HCT116 (cell line): ENCODE measurements around the gene ARHGEF1. TPM values are rescaled to one million over a fixed set of nuclear protein-coding genes. Genes with fewer than 3 reads are reported as not detected.

Experiments used
- ATAC-seq: fragments of 200-7000 bp; cut with Tn5 transposase; 2 replicates; pipeline ENCODE4 v1.9.1; 2020; ENCODE audit warnings: mild to moderate bottlenecking, moderate library complexity
- BruUV-seq: library from RNA; stranded (reverse); fragments of 400-500 nt; replicated peaks from 2 replicates; lab custom pipeline; 2021; lab: Mats Ljungman, UMichigan
- CTCF ChIA-PET: fragments of 300-600 bp; sonication (Branson Sonifier 250); formaldehyde crosslinking; loops from one replicate; lab custom pipeline; 2021; ENCODE audit warnings: antibody characterized with exemption; lab: Charles Lee
- POLR2A ChIA-PET: fragments of 300-600, 350-600 bp; sonication (Branson Sonifier 250); formaldehyde crosslinking; loops from one replicate; lab custom pipeline; 2021; ENCODE audit warnings: antibody characterized with exemption; lab: Charles Lee
- RAD21 ChIA-PET, 2 experiments: fragments of 300-600 bp; sonication (Branson Sonifier 250); formaldehyde crosslinking; loops; one replicate each; lab custom pipeline; 2023; ENCODE audit warnings: low total read pairs in 2 of 2; ENCODE audit not compliant: uncharacterized antibody in 2 of 2, unreplicated experiment in 2 of 2, low non-redundant PET in 1 of 2; lab: Charles Lee
- DNase-seq: peaks from one replicate; pipeline ENCODE4 v3.0.0-alpha.2; 2010; ENCODE audit warnings: low read depth, low spot score
- H2AFZ ChIP-seq: fragments of 200-600 bp; shearing (Covaris generic), sonication (generic); 2 replicates; pipeline ENCODE4 v1.6.1; 2017; ENCODE audit warnings: low read depth, mixed run types, mixed read lengths, antibody characterized with exemption, low read length; ENCODE audit not compliant: poor library complexity, severe bottlenecking
- H3K27ac ChIP-seq: 2 replicates; pipeline ENCODE4 v1.5.1; 2012; ENCODE audit warnings: low read depth, low read length
- H3K27me3 ChIP-seq: fragments of 200-600 bp; sonication (generic); 2 replicates; pipeline ENCODE4 v1.6.1; 2016; ENCODE audit warnings: mixed run types, low read length, mixed read lengths; ENCODE audit not compliant: insufficient read depth
- H3K36me3 ChIP-seq, 2 experiments: fragments of 200-500 bp in 1 of 2; fragments of 200-600 bp in 1 of 2; sonication (Bioruptor generic) in 1 of 2; sonication (generic) in 1 of 2; 2 replicates each; pipeline versions ENCODE4 v1.5.1 to v1.6.1; 2014 to 2016; ENCODE audit warnings: low read length in 2 of 2, inconsistent platforms in 1 of 2, mixed read lengths in 1 of 2, mixed run types in 1 of 2; ENCODE audit not compliant: insufficient read depth in 2 of 2, control insufficient read depth in 1 of 2
- H3K4me1 ChIP-seq, 2 experiments: fragments of 200-600 bp in 1 of 2; sonication (generic) in 1 of 2; 2 replicates each; pipeline versions ENCODE4 v1.5.1 to v1.6.1; 2012 to 2017; ENCODE audit warnings: low read length in 2 of 2, inconsistent platforms in 1 of 2, mild to moderate bottlenecking in 1 of 2, mixed read lengths in 1 of 2, mixed run types in 1 of 2, moderate library complexity in 1 of 2; ENCODE audit not compliant: insufficient read depth in 2 of 2, control insufficient read depth in 1 of 2
- H3K4me2 ChIP-seq: fragments of 200-600 bp; sonication (generic); 2 replicates; pipeline ENCODE4 v1.6.1; 2017; ENCODE audit warnings: mixed run types, low read length, mixed read lengths
- H3K4me3 ChIP-seq, 2 experiments: fragments of 200-600 bp in 1 of 2; sonication (generic) in 1 of 2; replicated peaks in 1 of 2; 2 replicates each; pipeline ENCODE4 v1.5.1; 2011 to 2016; ENCODE audit warnings: low read length in 2 of 2, control low read depth in 1 of 2, low read depth in 1 of 2, mild to moderate bottlenecking in 1 of 2, mixed read lengths in 1 of 2, mixed run types in 1 of 2
- H3K79me2 ChIP-seq: fragments of 200-600 bp; sonication (generic); 2 replicates; pipeline ENCODE4 v1.6.1; 2017; ENCODE audit warnings: mild to moderate bottlenecking, mixed run types, low read length, moderate library complexity, mixed read lengths; ENCODE audit not compliant: insufficient read depth
- H3K9ac ChIP-seq: fragments of 200-600 bp; sonication (generic); 2 replicates; pipeline ENCODE4 v1.6.1; 2016; ENCODE audit warnings: low read length, mixed read lengths
- H3K9me2 ChIP-seq: fragments of 200-600 bp; sonication (generic), shearing (Covaris generic); 2 replicates; pipeline ENCODE4 v1.6.1; 2017; ENCODE audit warnings: mixed run types, mild to moderate bottlenecking, moderate library complexity; ENCODE audit not compliant: insufficient read depth
- H3K9me3 ChIP-seq, 2 experiments: fragments of 200-500 bp in 1 of 2; fragments of 200-600 bp in 1 of 2; sonication (Bioruptor generic) in 1 of 2; sonication (generic) in 1 of 2; 2 replicates each; pipeline ENCODE4 v1.6.1; 2014 to 2017; ENCODE audit warnings: low read length in 2 of 2, mixed read lengths in 2 of 2, inconsistent platforms in 1 of 2, low read depth in 1 of 2, mild to moderate bottlenecking in 1 of 2, mixed run types in 1 of 2, moderate library complexity in 1 of 2; ENCODE audit not compliant: control insufficient read depth in 1 of 2, insufficient read depth in 1 of 2
- H4K20me1 ChIP-seq: fragments of 200-600 bp; sonication (generic), shearing (Covaris generic); 2 replicates; pipeline ENCODE4 v1.6.1; 2017; ENCODE audit warnings: mixed run types, mild to moderate bottlenecking, moderate library complexity; ENCODE audit not compliant: insufficient read depth
- CBX3 ChIP-seq: IDR thresholded peaks from 2 replicates; pipeline ENCODE4 v1.6.1; 2012; ENCODE audit warnings: low read depth
- CEBPB ChIP-seq: IDR thresholded peaks from 2 replicates; pipeline ENCODE4 v1.6.1; 2012; ENCODE audit warnings: low read depth
- EGR1 ChIP-seq: IDR thresholded peaks from 2 replicates; pipeline ENCODE4 v1.6.1; 2012; ENCODE audit warnings: low read depth
- ELF1 ChIP-seq: IDR thresholded peaks from 2 replicates; pipeline ENCODE4 v1.6.1; 2012; ENCODE audit warnings: low read depth, borderline replicate concordance
- EZH2 ChIP-seq: fragments of 200-600 bp; sonication (generic); IDR thresholded peaks from 2 replicates; pipeline ENCODE4 v1.6.1; 2017; ENCODE audit warnings: antibody characterized with exemption, mixed run types
- EZH2phosphoT487 ChIP-seq: fragments of 200-600 bp; IDR thresholded peaks from 2 replicates; pipeline ENCODE4 v1.6.1; 2018; ENCODE audit warnings: antibody characterized with exemption, borderline replicate concordance
- JUND ChIP-seq: IDR thresholded peaks from 2 replicates; pipeline ENCODE4 v1.6.1; 2012
- POLR2A ChIP-seq: IDR thresholded peaks from 2 replicates; pipeline ENCODE4 v1.7.0; 2011; ENCODE audit warnings: borderline replicate concordance; ENCODE audit not compliant: insufficient read depth, insufficient read length; ENCODE audit errors: extremely low read depth
- RAD21 ChIP-seq: IDR thresholded peaks from 2 replicates; pipeline ENCODE4 v1.6.1; 2012; ENCODE audit warnings: low read depth, mild to moderate bottlenecking
- SIN3A ChIP-seq: IDR thresholded peaks from 2 replicates; pipeline ENCODE4 v1.6.1; 2012; ENCODE audit warnings: low read depth
- SP1 ChIP-seq: IDR thresholded peaks from 2 replicates; pipeline ENCODE4 v1.6.1; 2012; ENCODE audit warnings: low read depth
- TCF7L2 ChIP-seq: IDR thresholded peaks from 2 replicates; pipeline ENCODE4 v1.7.0; 2011; ENCODE audit warnings: borderline replicate concordance, inconsistent platforms; ENCODE audit not compliant: insufficient read depth, insufficient read length; ENCODE audit errors: extremely low read depth
- YY1 ChIP-seq: IDR thresholded peaks from 2 replicates; pipeline ENCODE4 v1.6.1; 2011; ENCODE audit warnings: low read length, low read depth, moderate library complexity, mild to moderate bottlenecking; ENCODE audit not compliant: insufficient replicate concordance; ENCODE audit errors: extremely low read depth
- ZFX ChIP-seq: fragments of 450-650 bp; IDR thresholded peaks from 2 replicates; pipeline ENCODE4 v1.6.1; 2017
- intact Hi-C: fragments of 100-400 bp; cut with micrococcal nuclease; formaldehyde crosslinking; loops from 2 replicates; pipeline ENCODE4 v1.10.0; 2022
- total RNA-seq: library from RNA; stranded (reverse); gene quantifications from one replicate; pipeline ENCODE4 v1.2.1, GENCODE V29; 2021; ENCODE audit not compliant: unreplicated experiment
- TF ChIP-seq, protein P1 (sequence below): IDR thresholded peaks from 2 replicates; pipeline ENCODE4 v1.6.1; 2012
- TF ChIP-seq, protein P2 (sequence below): IDR thresholded peaks from 2 replicates; pipeline ENCODE4 v1.6.1; 2012; ENCODE audit warnings: low read depth
- TF ChIP-seq, protein P3 (sequence below), 3 experiments: fragments of 200-600 bp in 1 of 3; sonication (generic) in 1 of 3; IDR thresholded peaks in 2 of 3; conservative IDR thresholded peaks in 1 of 3; 2 replicates each; pipeline ENCODE4 v1.5.1; 2012 to 2017; ENCODE audit warnings: low read depth in 2 of 3, low read length in 2 of 3, antibody characterized with exemption in 1 of 3, borderline replicate concordance in 1 of 3, control low read depth in 1 of 3, mild to moderate bottlenecking in 1 of 3, mixed read lengths in 1 of 3, mixed run types in 1 of 3, moderate library complexity in 1 of 3; ENCODE audit not compliant: insufficient read depth in 1 of 3

Gene ARHGEF1
- total RNA-seq, 1 experiment from 2014 or later, result 110 TPM

DNA sequence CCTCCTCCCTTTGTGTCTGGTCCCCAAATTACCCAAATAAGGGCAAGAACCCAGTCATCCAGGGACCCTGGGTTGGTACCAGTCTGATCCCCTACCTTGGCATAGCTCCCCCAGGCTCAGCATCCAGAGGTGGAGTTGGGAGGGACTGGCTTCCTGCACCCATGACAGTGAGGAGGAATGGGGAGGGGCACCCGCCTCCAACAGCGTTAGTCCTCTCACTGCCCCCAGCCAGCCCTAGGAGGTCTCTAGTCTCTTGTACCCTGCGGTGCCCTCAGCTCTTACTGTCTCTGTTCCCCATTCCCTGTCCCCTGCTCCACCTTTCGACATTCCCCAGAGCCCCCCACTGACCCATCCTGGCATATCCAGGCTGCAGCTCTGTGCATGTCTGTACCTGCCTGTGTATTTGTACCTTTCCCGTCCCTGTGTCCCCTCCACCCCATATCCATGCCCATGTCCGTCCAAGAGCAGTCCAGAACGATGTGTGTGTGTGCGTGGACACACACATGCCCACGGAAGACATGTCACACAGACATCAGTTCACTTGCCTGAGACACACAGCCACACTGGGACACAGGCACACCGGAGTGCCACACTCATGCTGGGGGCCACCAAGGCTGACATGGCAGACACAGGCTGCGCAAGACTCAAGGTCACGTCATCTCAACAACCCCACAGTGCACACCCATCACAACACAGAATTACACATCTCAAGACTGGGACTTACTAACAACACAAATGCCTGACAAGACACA is 27.4 kb downstream of the ARHGEF1 start:
- Histone ChIP-seq H3K27ac (no peak overlapping the region), H3K9me3 (no peaks in the 10 kb centered on the region), H3K9me2 (no peaks in the 10 kb centered on the region), H2AFZ (no peak overlapping the region), H4K20me1 (no peaks in the 10 kb centered on the region), H3K36me3 (peaks cover 4% of the 10 kb centered on the region in 2 experiments; a peak in 3 of 4 replicates), H3K79me2 (no peaks in the 10 kb centered on the region), H3K4me3 (no peak overlapping the region), H3K4me2 (no peak overlapping the region), H3K27me3 (no peaks in the 10 kb centered on the region; the same call in 1 of the 2 replicates), H3K9ac (no peak overlapping the region), H3K4me1 (no peaks in the 10 kb centered on the region)
- intact Hi-C loops, result no loop called here
- BruUV-seq, result no TSS peak
- RAD21 ChIA-PET, result no interaction called here
- POLR2A ChIA-PET, result no interaction called here
- TF ChIP-seq ZFX (no peak), CEBPB (no peak), CBX3 (no peak), POLR2A (no peak), EZH2 (no peak), EZH2phosphoT487 (no peak), TCF7L2 (no peak), SP1 (no peak), SIN3A (no peak), YY1 (no peak), EGR1 (no peak), RAD21 (no peak), JUND (no peak), ELF1 (no peak)
- TF ChIP-seq, protein P1, sequence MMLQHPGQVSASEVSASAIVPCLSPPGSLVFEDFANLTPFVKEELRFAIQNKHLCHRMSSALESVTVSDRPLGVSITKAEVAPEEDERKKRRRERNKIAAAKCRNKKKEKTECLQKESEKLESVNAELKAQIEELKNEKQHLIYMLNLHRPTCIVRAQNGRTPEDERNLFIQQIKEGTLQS, result no peak
- TF ChIP-seq, protein P2, sequence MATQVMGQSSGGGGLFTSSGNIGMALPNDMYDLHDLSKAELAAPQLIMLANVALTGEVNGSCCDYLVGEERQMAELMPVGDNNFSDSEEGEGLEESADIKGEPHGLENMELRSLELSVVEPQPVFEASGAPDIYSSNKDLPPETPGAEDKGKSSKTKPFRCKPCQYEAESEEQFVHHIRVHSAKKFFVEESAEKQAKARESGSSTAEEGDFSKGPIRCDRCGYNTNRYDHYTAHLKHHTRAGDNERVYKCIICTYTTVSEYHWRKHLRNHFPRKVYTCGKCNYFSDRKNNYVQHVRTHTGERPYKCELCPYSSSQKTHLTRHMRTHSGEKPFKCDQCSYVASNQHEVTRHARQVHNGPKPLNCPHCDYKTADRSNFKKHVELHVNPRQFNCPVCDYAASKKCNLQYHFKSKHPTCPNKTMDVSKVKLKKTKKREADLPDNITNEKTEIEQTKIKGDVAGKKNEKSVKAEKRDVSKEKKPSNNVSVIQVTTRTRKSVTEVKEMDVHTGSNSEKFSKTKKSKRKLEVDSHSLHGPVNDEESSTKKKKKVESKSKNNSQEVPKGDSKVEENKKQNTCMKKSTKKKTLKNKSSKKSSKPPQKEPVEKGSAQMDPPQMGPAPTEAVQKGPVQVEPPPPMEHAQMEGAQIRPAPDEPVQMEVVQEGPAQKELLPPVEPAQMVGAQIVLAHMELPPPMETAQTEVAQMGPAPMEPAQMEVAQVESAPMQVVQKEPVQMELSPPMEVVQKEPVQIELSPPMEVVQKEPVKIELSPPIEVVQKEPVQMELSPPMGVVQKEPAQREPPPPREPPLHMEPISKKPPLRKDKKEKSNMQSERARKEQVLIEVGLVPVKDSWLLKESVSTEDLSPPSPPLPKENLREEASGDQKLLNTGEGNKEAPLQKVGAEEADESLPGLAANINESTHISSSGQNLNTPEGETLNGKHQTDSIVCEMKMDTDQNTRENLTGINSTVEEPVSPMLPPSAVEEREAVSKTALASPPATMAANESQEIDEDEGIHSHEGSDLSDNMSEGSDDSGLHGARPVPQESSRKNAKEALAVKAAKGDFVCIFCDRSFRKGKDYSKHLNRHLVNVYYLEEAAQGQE, result no peak
- TF ChIP-seq, protein P3, sequence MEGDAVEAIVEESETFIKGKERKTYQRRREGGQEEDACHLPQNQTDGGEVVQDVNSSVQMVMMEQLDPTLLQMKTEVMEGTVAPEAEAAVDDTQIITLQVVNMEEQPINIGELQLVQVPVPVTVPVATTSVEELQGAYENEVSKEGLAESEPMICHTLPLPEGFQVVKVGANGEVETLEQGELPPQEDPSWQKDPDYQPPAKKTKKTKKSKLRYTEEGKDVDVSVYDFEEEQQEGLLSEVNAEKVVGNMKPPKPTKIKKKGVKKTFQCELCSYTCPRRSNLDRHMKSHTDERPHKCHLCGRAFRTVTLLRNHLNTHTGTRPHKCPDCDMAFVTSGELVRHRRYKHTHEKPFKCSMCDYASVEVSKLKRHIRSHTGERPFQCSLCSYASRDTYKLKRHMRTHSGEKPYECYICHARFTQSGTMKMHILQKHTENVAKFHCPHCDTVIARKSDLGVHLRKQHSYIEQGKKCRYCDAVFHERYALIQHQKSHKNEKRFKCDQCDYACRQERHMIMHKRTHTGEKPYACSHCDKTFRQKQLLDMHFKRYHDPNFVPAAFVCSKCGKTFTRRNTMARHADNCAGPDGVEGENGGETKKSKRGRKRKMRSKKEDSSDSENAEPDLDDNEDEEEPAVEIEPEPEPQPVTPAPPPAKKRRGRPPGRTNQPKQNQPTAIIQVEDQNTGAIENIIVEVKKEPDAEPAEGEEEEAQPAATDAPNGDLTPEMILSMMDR (IDR thresholded peaks at IDR 0.05 in 2 of 3, conservative IDR thresholded peaks at IDR 0.05 in 1 of 3; ENCODE audit: borderline replicate concordance in 1 of 3, insufficient read depth in 1 of 3, low read depth in 2 of 3, low read length in 2 of 3), result no peak
- ATAC-seq, result no peak; the same call in 1 of the 2 replicates
- DNase-seq, result no peak
- CTCF ChIA-PET, result no interaction called here
